ENCODE measurements around the gene AGO3.

The AGO3 gene

DNA sequence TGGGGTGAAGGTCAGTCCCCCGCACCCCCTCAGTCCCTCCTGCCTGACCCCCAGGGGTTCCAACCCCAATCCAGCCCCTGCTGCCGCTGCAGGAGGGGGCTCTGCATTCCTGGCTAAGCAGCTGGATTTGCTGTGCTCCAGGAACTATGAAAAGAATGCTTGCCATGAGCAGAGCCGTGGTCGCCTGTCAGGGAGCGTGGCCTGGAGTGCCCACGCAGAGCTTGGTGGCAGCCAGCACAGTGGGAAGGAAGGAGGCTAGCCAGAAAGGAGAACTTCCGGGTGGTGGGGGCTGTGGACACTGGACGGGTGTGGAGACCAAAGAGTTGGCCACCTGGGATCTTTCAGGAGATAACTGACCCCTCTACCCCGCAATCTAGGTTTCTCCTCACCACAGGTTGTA, 188.6 kb downstream of the AGO3 start:
- DNase-seq (ENCODE audit: low spot score) (no peak), FAIRE-seq (no peak)
